GM18502 (cell line): Measurements from ENCODE around the gene TRIM26.

Experiments used
- ATAC-seq: cut with Tn5 transposase; IDR thresholded peaks from one replicate; pipeline ENCODE4 v1.9.1; 2021; ENCODE audit warnings: mild to moderate bottlenecking; ENCODE audit not compliant: unreplicated experiment, poor library complexity

TRIM26 gene

DNA sequence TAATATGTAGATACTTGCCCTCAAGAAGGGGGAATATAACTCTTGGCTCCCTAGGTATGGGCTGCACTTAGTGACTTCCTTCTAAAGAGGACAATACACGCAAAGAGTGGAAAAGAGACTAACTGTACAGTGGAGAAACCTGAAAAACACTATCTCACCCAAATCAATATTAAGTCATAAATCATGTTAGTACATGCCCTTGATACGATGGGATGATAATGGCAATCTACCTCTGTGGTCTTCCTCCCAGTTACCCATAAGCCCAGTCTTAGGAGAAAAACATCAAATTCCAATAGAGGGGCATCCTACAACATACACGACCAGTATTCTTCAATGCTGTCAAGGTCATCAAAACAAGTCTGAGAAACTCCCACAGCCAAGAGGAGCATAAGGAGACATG is 1.3 kb downstream of the TRIM26 start:
- no peak for ATAC-seq

DNA sequence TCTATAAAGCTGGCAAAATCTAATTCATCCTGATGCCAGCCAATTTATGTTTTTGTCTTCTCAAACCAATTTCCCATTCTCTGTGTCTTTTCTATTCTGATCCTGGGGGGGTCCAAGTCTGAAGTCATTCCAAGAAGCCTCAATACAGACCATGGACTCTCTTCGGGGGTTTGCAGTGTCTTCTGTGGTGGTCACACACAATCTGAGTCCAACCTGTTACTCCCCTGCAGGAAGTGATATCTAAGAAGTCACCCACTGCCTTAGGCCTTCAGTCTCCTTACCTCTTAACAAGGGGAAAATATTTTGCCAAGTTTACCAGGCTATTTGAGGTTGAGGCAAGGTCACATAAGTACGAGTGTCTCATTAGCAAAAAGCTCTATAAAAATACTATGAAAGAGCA is 1.9 kb downstream of the TRIM26 start:
- ATAC-seq, result no peak

DNA sequence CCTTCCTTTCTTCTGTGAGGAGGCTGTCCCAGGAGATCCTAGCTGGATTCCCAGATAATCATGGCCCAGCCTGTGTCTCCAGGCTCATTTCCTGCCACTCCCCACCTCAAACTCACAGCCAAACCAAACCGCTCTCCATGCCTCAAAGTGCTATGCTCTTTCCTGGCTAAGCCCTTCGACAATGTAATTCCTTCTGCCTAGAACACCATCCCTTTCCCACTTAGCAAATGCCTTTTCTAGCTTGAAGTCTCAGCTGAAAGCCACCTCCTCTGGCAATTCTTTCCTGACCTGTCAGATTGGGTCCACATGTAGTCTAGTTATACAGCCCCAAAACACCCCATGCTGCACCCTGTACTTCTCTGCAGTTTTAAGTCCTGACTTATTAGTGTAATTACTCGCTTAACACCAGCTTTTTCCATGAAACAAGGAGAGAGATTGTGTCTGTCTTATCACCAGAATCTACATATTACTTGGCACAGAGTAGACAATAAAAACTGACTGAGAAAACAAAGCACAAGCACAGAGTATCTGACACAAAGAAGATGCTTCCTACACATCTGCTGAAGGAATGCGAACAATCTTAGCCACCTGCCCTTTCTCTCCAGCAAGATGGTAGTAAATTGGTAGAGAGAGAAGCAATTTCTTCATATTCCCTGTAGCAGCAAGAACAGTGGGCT is 5.4 kb downstream of the TRIM26 start:
- ATAC-seq, result no peak

DNA sequence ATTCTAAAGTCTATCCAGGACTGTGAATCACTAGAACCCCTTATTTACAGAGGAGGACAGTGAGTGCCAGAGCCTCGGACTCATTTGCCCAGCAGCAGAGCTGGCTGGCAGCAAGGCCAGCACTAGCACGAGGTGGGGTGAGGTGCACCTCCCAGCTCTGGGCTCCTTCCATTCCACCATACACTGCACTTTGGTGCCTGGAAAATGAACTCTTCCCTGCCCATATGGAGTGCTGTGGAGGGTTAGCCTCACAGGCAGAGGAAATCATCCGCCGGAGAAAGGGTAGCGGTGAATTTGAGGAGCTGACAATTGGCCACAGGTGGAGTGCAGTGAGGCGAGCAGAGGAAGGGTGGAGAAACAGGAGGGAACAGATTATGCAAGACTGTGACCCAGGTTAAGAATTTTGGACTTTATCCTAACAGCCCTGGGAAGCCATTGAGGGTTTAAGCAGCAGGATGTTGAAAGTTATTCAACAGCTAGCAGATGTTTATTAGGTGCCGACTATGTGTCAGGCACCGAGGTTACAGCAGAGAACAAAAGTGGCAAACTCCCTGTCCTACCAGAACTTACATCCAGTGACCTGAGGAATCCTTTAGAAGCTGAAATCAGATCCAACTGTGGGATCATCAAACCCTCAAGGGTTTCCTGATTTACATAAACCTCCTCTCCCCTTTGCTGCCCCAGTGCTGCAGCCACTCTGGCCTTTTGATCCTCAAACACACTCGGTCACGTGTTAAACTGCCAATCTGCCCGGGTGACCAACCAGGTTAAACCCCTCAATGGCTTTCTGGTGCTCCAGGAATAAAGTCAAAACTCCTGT is 6.2 kb downstream of the TRIM26 start:
- ATAC-seq, result no peak

DNA sequence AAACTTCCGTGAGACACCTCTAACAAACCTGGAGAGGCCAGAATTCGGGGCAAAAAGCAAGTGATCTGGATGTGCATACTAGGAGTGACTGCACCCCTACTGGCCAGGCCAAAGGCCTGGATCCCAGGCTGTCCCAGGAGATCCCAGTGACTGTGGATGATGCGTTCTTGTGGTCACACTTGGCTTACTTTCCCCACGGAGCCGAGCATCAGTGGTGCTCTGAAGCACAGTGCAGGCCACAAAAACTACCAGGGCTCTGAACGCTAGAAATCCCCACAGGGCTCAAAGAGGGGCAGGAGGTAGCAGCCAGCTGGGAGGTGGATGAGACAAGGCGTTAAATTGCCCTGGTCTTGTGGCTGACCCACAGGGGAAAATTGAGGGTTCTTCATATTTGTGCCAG is 7.1 kb downstream of the TRIM26 start:
- no peak for ATAC-seq

DNA sequence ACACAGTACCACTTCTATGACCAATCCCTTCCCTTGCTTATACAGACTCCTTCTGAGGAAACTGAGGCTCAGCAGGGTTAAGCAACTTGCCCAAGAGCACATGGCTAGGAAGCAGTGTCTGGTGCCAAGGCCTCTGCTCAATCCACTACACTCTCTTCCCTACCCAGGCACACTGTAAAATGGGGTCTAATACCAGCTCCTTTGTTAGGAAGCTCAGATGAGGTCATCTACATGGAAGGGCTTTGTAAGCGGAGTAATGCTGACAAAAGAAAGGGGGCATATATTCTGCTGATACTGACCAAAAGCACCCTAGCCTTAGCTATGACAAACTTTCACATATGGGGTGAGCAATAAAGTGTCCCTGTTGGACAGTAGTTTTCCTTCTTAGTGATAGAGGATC is 9.1 kb downstream of the TRIM26 start:
- ATAC-seq, result no peak

DNA sequence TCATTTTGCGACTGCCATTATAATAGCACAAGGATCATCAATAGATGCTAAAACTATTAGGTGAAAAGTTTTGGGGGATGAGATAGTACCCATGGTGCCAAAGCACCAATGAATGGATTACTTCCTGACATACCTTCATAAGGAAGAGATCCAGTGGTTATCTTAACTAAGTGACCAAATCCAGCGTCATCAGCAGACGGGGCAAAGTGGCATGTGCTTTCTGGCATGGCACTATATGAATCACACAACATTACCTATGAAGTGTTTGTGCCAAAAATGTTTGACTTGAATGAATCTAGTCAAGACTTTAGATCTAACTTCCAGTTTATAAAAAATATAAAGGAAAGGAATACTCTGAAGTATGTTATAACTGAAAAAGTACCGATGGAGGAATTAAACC is 10.8 kb downstream of the TRIM26 start:
- no peak for ATAC-seq

DNA sequence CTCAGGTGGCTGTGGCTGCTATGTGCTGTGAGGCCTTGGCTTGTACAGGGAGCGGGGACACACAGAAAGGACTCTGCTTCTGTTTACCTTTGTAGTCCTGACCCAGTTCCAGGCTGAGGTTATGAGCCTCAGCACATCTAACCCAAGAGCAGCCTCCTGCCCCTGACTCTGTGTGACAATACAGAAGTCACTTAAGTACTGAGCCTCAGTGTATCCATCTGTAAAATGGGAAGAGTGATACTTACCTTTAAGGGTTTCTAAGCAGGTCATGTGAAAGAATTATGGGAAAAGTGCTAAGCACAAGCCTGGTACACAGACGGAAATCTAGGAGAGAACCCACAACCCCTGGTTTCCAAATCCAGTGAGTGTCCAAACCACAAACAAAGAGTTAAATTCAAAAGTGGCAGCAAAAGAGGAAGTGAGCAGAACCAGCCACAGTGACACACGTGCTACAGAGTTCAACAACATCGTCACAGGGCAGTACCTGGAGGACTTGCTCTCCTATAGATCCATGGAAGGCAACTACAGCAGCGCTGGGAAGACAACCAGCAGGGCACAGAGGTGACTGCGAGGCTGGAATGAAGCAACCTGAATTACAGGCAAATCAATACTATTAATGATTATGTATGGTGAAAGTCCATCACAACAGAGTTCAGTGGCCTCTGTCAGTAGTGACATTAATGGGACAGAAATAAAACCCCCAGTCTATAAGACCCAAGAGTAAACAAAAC is 12.5 kb downstream of the TRIM26 start:
- no peak for ATAC-seq

DNA sequence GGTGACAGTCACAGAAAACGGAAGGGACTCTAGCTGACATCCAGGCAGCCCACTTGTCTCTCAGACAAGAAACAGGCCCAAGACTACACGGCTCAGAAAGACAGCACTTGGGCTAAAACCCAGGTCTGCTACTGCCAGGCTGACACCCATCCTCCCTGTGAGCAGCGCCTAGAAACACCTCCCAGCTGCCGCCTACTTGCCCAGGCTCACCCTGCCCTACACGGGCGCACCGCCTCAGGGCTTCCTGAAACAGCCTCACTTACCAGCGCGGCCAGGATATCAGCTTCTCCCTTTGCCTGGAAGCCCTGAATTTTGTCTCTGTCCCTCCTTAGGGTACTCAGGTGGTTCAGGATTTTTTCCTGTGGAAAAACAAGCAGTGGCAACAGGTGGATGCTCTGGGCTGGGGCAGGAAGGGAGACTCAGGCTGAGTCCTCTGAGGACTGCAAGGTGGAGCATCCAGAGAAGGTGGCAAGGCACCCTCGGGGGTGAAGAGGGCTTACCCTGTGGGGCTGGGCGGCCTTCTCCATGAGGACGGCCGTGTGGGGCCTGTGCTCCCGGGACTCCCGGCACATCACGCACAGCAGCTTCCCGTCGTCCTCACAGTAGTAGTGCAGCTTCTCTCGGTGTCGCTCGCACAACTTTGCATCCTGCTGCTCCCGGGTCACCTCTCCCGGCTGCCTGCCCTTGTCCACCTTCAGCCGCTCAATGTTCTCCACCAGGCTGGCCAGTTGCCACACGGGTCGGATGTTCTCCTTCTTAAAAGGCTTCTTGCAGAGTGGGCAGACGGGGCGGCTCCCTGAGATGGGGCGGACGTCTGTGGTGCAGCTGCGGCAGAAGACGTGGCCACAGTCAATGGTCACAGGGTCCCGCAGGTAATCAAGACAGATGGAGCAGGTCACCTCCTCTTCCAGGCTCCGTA is 14.8 kb downstream of the TRIM26 start:
- ATAC-seq, result no peak

DNA sequence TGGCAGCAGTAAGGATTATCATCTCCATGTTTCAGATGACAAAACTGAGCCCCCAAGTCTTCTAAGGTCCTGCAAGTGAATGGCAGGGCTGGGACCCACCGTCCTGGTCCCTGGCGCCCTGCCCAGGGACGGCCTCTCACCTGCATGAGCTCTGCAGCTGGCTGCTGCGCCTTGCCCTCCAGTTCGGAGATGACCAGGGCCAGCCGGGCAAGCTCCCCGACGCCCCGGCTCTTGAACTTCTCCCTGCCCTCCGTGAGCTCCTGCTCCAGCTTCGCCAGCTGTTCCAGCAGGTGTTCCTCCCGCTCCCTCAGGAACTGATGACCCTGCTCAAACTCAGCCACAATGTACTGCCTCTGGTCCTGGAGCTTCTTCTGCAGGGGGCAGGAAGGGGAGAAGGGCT is 16.8 kb downstream of the TRIM26 start:
- ATAC-seq, result no peak

DNA sequence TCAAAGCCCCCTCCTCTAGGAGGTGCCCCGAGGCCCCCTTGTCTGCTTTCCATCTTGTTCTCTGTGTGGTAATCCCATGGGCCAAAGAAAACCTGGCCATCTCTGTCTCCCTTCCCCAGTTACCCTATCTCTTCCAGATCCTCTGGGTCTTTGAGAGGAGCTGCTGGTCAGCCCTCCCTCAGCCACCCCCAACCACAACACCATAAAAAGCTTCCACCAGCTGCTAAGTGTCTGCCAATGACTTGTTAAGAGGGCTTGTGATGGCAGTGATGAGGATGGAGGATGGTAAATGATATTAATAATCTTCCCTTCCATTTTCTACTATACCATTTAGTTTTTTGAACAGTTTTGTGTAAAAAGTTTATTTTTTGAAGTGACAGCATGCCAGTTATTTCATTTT is 17.3 kb downstream of the TRIM26 start:
- no peak for ATAC-seq

DNA sequence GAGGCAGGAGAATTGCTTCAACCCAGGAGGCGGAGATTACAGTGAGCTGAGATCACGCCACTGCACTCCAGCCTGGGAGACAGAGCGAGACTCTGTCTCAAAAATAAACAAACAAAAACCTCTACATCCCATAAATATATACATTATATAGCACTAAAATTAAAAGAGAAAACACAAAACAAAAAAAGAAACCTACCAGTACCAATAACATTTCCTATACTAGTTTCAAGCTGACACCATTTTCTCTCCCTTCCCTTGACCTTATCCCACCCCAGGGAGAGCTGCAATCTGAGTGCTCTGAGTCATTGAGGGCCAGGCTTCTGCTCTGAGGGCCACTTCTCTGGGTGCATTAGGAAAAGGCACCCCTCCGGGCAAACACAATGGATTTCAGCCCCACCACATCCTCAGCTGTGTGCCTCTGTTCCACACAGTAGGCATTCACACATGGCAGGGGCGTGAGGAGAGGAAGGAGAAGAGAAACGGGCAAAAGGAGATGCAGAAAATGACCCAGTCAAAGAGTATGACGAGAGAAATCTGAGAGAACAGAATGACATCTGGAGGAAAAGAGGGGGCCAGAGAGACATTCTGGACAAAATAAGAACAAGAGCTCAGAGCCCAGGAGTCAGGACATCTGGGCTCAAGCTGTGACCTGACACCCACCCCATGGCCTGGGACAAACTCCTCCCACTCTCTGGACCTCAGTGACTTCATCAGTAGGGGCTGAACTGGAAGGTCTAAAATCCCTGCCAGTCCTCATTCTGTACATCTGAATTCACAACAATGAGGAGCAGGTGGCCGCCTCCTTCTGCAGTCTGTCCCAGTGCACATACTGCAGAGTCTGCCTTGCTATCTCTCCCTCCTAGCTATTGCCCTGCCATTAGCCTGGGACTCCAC is 18.2 kb downstream of the TRIM26 start:
- ATAC-seq, result no peak

DNA sequence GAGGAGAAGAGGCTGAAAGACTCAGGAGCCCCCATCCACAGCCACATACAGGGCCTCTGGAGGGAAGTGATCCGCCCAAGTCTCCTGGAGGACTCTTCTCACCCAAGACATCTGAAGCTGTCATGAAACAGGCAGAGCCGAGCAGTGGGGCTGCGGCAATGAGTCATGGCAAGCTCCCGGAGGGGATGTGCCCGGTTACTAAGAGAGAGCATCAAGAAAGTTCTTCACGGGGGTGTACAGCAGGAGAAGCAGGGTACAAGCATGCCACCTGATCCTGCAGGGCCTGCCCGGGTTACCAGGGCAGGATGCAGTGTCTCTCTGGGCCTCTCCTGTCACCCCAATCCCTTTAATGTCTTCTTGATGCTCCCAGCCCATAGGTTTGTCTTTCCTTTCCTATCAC is 21.1 kb downstream of the TRIM26 start:
- ATAC-seq, result no peak

DNA sequence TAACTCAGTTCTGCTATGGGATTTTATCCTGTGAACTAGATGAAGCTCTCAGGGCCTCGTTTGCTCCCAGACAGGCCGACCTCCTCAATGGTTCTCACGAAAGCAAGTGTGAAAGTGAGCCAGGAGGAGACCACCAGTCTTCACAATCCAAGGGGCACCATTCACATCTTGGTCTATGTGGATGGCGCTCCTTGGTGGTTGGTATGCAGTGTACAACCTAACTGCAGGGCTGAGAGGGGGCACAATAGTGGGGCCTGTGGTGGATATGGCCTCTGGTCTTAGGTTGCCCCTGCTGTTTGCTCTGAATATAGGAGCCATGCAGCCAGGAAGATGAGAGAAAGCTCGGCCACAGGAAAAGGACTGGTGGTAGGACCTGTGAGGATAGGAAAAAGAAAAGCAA is 24.7 kb downstream of the TRIM26 start:
- ATAC-seq, result no peak

DNA sequence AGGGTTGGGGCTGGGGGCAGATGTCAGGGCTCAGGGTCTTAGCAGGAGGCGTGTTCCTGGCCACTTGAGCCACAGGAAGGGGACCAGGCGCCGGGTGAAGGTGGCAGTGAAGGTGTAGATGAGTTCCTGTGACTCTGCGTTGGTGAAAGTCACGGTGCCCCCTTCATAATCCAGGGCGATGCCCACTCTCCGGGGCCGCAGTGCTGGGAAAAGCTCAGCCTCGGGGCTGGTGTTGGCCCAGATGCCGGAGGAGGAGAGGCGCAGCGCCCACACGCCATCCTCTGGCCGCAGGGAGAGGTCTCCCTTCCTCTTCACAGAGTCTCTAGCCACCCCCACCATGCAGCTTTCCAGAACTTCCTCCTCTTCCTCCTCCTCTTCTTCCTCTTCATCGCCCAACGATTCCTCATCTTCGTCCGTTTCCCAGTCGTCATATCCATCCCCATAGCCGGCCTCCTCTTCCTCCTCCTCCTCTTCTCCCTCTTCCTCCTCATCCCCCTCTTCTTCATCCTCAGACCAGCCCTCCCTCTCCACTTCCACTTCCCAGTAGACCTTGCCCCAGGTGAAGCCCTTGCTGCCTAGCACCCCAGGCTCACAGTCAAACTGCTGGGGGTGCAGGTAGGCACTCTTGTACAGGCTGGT is 27.2 kb downstream of the TRIM26 start:
- no peak for ATAC-seq

DNA sequence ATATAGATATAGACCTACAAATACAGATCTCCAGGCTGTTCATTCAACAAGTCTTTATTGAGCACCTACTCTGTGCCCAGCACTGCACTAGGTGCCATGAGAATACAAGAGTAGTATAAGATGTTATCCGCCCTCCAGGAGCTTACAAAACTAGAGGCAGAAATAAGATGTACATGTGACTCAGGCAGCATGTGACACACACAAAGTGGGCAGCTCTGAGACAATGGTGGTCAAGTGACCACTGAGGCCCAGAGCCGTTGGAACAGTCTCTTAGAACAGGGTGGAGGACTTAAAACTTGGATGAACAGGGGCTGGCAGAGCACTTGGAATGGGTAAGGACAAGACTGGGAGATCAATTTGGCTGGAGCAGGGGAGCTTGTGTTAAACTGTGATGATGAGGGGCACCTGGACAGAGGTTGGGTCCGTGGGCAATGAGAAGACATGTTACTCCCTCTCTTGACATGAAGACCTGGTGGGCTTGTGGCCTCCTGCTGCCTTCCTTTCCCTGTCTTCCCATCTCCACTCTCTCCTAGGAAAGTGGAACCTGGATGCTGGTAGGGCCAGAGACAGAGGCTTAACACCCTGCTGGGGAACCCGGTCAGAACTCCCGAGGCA is 28.7 kb downstream of the TRIM26 start:
- ATAC-seq, result no peak

DNA sequence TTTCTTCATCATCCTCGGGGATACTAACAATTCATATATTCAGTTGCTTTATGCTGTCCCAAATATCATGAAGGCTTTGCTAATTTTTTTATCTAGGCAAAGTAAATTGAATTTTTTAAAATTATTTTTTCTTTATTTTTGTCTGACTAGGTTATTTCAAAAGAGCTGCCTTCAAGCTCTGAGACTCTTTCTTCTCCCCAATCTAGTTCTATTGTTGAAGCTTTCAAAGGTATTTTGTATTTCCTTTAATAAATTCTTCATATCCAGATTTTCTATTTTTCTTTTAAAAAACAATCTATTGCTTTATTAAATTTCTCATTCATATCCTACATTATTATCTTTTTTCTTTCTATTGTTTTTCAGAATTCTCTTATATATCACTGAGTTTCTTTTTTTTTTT is 33.1 kb downstream of the TRIM26 start:
- ATAC-seq, result no peak

DNA sequence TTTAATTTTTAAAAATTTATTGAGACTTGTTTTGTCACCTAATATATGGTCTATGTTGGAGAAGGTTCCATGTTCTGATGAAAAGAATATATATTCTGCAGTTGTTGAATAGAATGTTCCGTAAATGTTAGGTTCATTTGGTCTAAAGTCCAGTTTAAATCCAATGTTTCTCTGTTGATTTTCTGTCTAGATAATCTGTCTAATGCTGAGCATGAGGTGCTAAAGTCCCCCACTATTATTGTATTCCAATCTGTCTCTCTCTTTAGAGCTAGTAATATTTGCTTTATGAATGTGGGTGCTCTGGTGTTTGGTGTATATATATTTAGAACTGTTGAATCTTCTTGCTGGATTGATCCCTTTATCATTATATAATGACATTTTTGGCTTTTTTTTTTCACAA is 34.4 kb downstream of the TRIM26 start:
- ATAC-seq, result no peak

DNA sequence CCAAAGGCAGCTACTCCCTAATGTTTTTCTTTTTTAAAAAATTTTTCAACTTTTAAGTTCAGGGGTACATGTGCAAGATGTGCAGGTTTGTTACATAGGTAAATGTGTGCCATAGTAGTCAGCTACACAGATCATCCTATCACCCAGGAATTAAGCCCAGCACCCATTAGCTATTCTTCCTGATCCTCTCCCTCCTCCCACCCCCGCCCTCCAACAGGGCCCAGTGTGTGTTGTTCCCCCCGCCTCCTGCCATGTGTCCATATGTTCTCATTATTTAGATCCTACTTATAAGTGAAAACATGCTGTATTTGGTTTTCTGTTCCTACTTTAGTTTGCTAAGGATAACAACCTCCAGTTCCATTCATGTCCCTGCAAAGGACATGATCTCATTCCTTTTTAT is 37.4 kb downstream of the TRIM26 start:
- no peak for ATAC-seq
